ENCODE measurements around the gene EHD4.

EHD4 gene

GRCh38 chr15:41950489-41950888, 21.9 kb downstream of the EHD4 start:
- no peak for DNase-seq (ENCODE audit: insufficient read length)
- TF ChIP-seq POLR2AphosphoS5 (IDR thresholded peaks at IDR 0.05; ENCODE audit: low read depth, low read length) (peak; percentile 61; the same call in 1 of the 2 replicates), TAF1 (IDR thresholded peaks at IDR 0.05; ENCODE audit: borderline replicate concordance, low read depth, low read length) (no peak), POLR2A (IDR thresholded peaks at IDR 0.05; ENCODE audit: low read depth, low read length) (0 out of 2 replicates have a peak, but pooled peaks have one; percentile 47)
- no peak for FAIRE-seq

- FAIRE-seq, result no peak
- no peak for DNase-seq (ENCODE audit: insufficient read length)
- TF ChIP-seq TAF1 (IDR thresholded peaks at IDR 0.05; ENCODE audit: borderline replicate concordance, low read depth, low read length), result no peak
- TF ChIP-seq POLR2A (IDR thresholded peaks at IDR 0.05; ENCODE audit: low read depth, low read length), result no peak
- no peak for TF ChIP-seq POLR2AphosphoS5 (IDR thresholded peaks at IDR 0.05; ENCODE audit: low read depth, low read length)
These were observed 22.3 kb downstream of the EHD4 start for GRCh38 chr15:41950127-41950483.

GRCh38 chr15:41949401-41950126, 22.8 kb downstream of the EHD4 start:
- DNase-seq (ENCODE audit: insufficient read length) (no peak), FAIRE-seq (no peak)
- TF ChIP-seq POLR2AphosphoS5 (IDR thresholded peaks at IDR 0.05; ENCODE audit: low read depth, low read length) (no peak), TAF1 (IDR thresholded peaks at IDR 0.05; ENCODE audit: borderline replicate concordance, low read depth, low read length) (no peak), POLR2A (IDR thresholded peaks at IDR 0.05; ENCODE audit: low read depth, low read length) (no peak)

GRCh38 chr15:41948490-41948889, 23.9 kb downstream of the EHD4 start:
- FAIRE-seq, result no peak
- DNase-seq (ENCODE audit: insufficient read length), result no peak
- TF ChIP-seq TAF1 (IDR thresholded peaks at IDR 0.05; ENCODE audit: borderline replicate concordance, low read depth, low read length) (no peak), POLR2AphosphoS5 (IDR thresholded peaks at IDR 0.05; ENCODE audit: low read depth, low read length) (no peak), POLR2A (IDR thresholded peaks at IDR 0.05; ENCODE audit: low read depth, low read length) (no peak)

- FAIRE-seq (peak; percentile 24), DNase-seq (ENCODE audit: insufficient read length) (no peak)
- TF ChIP-seq POLR2A (IDR thresholded peaks at IDR 0.05; ENCODE audit: low read depth, low read length) (no peak), TAF1 (IDR thresholded peaks at IDR 0.05; ENCODE audit: borderline replicate concordance, low read depth, low read length) (no peak), POLR2AphosphoS5 (IDR thresholded peaks at IDR 0.05; ENCODE audit: low read depth, low read length) (no peak)
These were observed 25.4 kb downstream of the EHD4 start for GRCh38 chr15:41946970-41947369.

GRCh38 chr15:41945731-41946130, 26.6 kb downstream of the EHD4 start:
- TF ChIP-seq TAF1 (IDR thresholded peaks at IDR 0.05; ENCODE audit: borderline replicate concordance, low read depth, low read length), result no peak
- peak; percentile 1; the same call in 1 of the 2 replicates for TF ChIP-seq POLR2A (IDR thresholded peaks at IDR 0.05; ENCODE audit: low read depth, low read length)
- no peak for TF ChIP-seq POLR2AphosphoS5 (IDR thresholded peaks at IDR 0.05; ENCODE audit: low read depth, low read length)
- FAIRE-seq (no peak), DNase-seq (ENCODE audit: insufficient read length) (no peak)

GRCh38 chr15:41945221-41945620, 27.1 kb downstream of the EHD4 start:
- no peak for FAIRE-seq
- no peak for TF ChIP-seq TAF1 (IDR thresholded peaks at IDR 0.05; ENCODE audit: borderline replicate concordance, low read depth, low read length)
- no peak; the same call in 1 of the 2 replicates for TF ChIP-seq POLR2AphosphoS5 (IDR thresholded peaks at IDR 0.05; ENCODE audit: low read depth, low read length)
- no peak for TF ChIP-seq POLR2A (IDR thresholded peaks at IDR 0.05; ENCODE audit: low read depth, low read length)
- no peak for DNase-seq (ENCODE audit: insufficient read length)

- FAIRE-seq, result no peak
- TF ChIP-seq POLR2AphosphoS5 (IDR thresholded peaks at IDR 0.05; ENCODE audit: low read depth, low read length), result no peak
- no peak for TF ChIP-seq POLR2A (IDR thresholded peaks at IDR 0.05; ENCODE audit: low read depth, low read length)
- no peak for TF ChIP-seq TAF1 (IDR thresholded peaks at IDR 0.05; ENCODE audit: borderline replicate concordance, low read depth, low read length)
- no peak for DNase-seq (ENCODE audit: insufficient read length)
These were observed 27.9 kb downstream of the EHD4 start for GRCh38 chr15:41944313-41944940.

GRCh38 chr15:41943543-41944312, 28.6 kb downstream of the EHD4 start:
- FAIRE-seq, result peak; percentile 17
- TF ChIP-seq POLR2A (IDR thresholded peaks at IDR 0.05; ENCODE audit: low read depth, low read length), result 0 out of 2 replicates have a peak, but pooled peaks have one; percentile 8
- no peak for TF ChIP-seq POLR2AphosphoS5 (IDR thresholded peaks at IDR 0.05; ENCODE audit: low read depth, low read length)
- DNase-seq (ENCODE audit: insufficient read length), result no peak

- DNase-seq (ENCODE audit: insufficient read length) (no peak), FAIRE-seq (no peak)
- TF ChIP-seq POLR2AphosphoS5 (IDR thresholded peaks at IDR 0.05; ENCODE audit: low read depth, low read length), result no peak
- 0 out of 2 replicates have a peak, but pooled peaks have one; percentile 18 for TF ChIP-seq POLR2A (IDR thresholded peaks at IDR 0.05; ENCODE audit: low read depth, low read length)
- no peak for TF ChIP-seq TAF1 (IDR thresholded peaks at IDR 0.05; ENCODE audit: borderline replicate concordance, low read depth, low read length)
These were observed 29.5 kb downstream of the EHD4 start for GRCh38 chr15:41942886-41943285.

- DNase-seq (ENCODE audit: insufficient read length), result no peak
- FAIRE-seq, result no peak
- peak; percentile 53 for TF ChIP-seq POLR2AphosphoS5 (IDR thresholded peaks at IDR 0.05; ENCODE audit: low read depth, low read length)
- no peak for TF ChIP-seq TAF1 (IDR thresholded peaks at IDR 0.05; ENCODE audit: borderline replicate concordance, low read depth, low read length)
- peak; percentile 26; the same call in 1 of the 2 replicates for TF ChIP-seq POLR2A (IDR thresholded peaks at IDR 0.05; ENCODE audit: low read depth, low read length)
These were observed 30.5 kb downstream of the EHD4 start for GRCh38 chr15:41941644-41942415.

All from GM12892 (cell line).